Pons (tissue), 1 donor: Measurements from ENCODE around the gene NPAS1.
"Not testable (repeated sequence)": the region's sequence is repeated elsewhere in the genome, so short reads cannot be mapped to it uniquely, and the experiment has no call there.

ENCODE experiments used
- DNase-seq: peaks from one replicate; pipeline ENCODE4 v3.0.0-alpha.2; 2016; ENCODE audit warnings: low spot score

Gene NPAS1

GRCh38 chr19:47047272-47047762 lies 27.7 kb downstream of the NPAS1 start:
- DNase-seq: no peak

- DNase-seq: peak; percentile 93
Observed at GRCh38 chr19:47047763-47048405, 28.2 kb downstream of the NPAS1 start.

DNA sequence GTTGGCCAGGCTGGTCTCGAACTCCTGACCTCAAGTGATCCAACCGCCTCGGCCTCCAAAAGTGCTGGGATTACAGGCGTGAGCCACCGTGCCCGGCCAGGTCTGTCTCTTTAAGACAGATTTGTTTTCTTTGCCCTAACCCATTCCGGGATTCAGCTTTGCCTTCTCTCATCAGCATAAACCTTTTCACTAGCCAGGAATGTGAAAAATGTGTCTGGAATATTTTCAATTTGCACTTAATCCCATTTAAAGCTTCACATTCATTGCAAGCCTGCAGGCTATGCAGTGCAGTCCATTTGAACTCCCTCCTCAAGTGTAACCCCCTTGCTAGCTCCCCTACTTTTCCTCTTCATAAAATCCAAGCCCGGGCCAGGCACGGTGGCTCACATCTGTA lies 29.7 kb downstream of the NPAS1 start:
- DNase-seq: no peak

DNA sequence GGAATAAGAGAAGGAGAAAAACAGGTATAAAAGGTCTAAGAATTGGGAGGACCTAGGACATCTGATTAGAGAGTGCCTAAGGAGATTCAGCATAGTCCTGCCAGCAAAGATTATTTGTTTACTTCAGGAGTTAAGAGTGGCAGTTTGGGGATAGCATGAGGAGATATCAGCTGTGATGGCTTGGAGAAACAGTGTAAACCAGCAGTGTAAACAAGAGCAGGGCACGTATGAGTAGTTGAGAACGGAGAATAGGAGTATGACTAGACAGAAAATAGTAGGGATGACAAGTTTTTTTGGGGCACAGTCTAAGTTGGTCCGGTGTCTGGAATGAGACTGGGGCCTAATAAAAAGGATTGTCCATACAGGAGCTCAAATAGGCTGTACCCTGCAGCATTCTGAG lies 30.9 kb downstream of the NPAS1 start:
- not testable (repeated sequence) for DNase-seq

GRCh38 chr19:47056411-47056810 lies 36.8 kb downstream of the NPAS1 start:
- no peak for DNase-seq

DNA sequence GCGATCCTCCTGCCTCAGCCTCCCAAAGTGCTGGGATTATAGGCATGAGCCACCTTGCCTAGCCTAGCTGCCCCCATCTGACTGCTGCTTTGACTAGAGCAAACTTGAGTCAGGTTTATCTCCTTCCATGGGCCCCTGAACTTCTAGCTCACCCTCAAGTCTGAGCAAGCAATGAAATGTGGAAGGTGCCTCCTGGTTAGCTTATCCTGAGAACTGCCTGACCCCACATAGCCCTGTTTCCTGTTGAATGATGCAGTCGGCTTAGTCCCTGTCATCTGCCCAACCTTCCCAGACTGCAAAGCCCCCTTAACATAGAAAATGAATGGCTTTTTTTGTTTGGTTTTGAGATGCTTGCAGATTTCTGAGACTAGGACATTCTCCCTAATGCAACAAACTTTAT lies 37.7 kb downstream of the NPAS1 start:
- no peak for DNase-seq

DNA sequence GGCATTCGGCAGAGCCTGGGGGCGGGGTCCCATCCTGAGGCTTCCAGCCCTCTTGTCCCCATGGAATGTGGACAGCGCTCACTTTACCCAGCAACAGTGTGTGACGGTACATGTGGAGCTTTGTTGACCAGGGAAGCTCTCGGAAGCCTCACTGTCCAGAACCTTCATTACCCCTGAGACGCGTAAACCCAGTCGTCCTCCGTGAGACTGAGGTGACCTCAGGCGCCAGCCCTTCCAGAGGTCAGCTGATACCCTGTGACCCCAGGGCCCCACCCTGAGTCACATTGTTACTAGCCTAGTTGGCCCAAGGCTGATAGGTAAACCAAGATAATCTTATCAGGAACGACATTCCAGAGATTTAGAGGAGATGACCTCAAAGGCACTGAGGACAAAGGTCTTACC lies 39.0 kb downstream of the NPAS1 start:
- no peak for DNase-seq

DNA sequence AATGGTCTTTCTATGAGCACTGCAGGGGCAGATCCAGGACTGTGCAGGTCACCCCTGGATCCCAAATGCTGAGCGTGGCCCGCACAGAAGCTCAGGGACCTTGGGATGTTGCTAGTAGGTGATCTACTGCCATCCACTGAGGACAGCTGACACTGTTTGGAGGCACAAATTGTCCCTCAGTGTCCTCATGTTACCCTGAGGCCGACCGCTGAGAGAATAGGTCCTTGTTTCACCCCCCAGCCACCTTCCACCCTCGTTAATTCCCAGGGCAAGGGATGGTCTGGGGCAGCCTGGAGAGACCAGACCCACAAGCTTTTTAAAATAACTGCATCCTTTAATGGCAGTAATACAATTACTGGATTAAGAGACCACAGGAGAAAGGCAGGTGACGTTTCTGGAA lies 44.2 kb downstream of the NPAS1 start:
- DNase-seq: peak; percentile 28

GRCh38 chr19:47065242-47065641 lies 45.6 kb downstream of the NPAS1 start:
- DNase-seq: no peak

DNA sequence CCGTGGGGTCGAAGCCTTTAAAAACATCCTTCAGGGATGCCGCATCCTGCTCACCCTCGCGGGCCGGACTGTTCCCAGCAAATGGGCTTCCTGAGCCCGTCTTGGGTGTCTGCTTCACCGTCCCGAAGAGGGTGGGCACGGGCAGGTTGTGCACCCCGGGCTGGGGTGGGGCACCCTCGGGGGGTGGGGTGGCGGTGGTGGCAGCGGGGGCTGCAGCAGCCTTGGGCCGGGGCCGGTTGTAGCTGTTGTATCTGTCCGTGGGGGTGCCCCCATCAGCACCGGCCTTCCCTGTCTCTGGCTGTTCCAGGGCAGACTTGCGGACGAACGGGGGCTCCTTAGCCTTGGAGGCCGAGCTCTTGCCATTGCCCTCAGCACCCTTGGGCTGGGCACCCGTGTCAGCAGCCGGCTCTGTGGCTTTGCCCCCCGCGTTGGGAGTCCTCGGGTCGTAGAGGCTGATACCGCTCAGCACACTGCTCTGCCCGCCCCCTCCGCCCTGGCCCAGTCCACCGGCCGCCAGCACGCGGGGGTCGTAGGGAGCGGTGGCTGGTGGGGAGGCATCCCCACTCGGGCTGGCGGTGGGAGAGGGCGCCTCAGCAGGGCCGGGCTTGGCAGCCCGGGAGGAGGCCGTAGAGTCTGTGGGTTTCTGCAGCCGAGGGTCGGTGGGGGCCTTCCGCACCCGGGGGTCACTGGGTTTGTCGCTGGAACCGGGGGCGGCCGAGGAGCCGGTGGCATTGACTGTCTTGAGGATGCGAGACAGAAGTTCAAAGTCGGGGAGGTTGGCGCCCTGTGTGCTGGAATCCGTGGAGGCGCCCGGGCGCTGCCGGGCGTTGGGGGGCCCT lies 47.0 kb downstream of the NPAS1 start:
- DNase-seq: no peak

DNA sequence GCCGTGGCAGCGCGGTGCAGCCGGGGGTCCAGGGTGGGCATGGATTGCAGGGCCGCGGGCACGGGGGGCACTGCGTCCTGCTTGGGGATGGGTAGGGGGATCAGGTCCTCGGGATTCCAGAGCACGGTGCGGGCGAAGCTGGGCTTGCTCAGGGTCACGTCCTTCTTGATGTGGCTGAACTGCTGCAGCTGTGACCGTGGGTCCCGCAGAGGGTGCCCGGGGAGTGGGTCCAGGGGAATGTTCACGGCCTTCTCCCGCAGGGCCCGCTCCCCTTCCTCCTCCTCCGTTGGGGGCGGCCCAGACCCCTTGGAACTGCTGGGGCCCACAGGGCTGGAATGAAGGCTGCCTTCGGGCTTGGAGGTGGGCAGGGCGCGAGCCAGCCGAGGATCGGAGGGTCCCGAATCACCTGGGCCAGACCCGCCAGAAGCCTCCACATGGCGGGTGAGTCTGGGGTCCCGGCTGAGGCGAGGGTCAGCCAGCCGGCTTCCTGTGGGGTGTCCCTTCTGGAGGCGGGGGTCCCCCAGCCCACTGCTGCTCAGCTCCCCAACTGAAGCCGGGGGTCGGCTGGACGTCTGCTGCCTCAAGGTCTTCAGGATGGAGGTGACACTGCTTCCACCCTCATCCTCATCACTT lies 47.7 kb downstream of the NPAS1 start:
- DNase-seq: no peak

GRCh38 chr19:47068246-47068645 lies 48.6 kb downstream of the NPAS1 start:
- DNase-seq: no peak

GRCh38 chr19:47068876-47069406 lies 49.3 kb downstream of the NPAS1 start:
- no peak for DNase-seq

- no peak for DNase-seq
Observed at GRCh38 chr19:47069795-47070194, 50.2 kb downstream of the NPAS1 start.

GRCh38 chr19:47070756-47071155 lies 51.1 kb downstream of the NPAS1 start:
- DNase-seq: no peak

DNA sequence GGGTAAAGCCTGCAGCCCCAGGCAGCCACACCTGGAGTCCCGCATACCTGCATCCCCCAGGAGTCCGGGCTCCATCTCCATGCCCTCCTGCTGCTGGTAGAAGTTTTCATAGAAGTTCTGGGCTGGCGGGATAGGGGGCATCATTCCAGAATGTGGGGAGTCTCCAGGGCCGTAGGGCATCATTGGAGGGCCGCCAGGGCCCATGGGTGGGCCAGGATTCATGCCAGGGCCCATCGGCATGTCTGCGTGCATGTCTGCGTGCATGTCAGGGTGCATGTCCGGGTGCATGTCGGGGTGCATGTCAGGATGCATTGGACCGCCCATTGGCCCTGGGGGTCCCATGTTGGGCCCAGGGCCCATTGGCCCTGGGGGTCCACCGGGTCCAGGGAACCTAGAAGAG lies 52.1 kb downstream of the NPAS1 start:
- DNase-seq: no peak

DNA sequence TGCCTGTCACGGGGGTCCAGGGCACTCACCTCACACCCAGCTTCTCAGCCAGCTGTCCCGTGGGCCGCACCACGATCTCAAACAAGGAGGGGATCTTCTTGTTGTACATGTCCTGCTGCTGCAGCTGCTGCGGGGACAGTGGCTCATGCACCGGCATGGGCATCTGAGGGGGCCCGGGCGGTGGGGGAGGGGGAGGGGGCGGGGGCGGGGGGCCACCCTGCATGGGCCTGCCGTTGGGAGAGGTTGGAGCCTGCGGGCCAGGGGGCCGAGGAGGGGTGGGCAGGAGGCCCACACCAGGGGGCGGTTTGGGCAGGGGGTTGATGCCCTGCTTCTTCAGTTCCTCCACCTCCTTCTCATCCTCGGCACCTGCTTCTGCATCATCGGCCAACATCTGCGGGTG lies 52.7 kb downstream of the NPAS1 start:
- no peak for DNase-seq

DNA sequence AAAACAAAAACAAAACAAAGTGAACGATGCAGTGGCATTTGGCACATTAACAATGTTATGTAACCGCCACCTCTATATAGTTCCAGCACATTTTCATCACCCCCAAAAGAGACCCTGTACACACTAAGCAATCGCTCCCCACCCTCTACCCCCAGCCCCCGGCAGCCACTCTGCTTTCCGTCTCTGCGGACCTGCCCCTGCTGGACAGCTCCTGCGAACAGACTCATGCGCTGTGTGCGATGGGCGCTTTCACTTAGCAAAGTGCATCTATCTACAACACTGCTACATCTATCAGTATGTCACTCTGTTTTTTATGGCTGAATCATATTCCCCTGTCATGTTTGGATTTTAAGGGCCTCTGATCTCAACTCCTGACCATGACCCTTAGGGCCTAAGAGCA lies 53.9 kb downstream of the NPAS1 start:
- no peak for DNase-seq

DNA sequence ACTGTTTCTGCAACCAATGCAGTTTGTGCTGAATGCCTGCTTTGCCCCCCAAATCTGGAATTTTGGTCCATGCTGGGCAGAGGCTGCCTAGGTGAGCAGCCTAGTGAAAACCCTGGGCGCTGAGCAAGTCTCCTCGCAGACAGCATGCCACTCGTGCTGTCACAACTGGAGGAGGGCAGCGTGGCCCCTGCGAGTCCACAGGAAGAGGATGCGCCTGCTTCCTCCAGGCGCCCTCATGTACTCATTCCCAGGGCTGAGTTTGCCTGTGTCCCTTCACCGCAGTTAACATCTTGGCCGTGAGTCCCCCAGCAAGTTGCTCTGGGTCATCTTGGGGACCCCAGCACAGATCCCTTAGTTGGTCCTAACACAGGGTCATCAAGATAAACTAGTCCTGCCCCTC lies 55.0 kb downstream of the NPAS1 start:
- DNase-seq: no peak

GRCh38 chr19:47075179-47075810 lies 55.7 kb downstream of the NPAS1 start:
- DNase-seq: no peak

- DNase-seq: no peak
Observed at GRCh38 chr19:47075941-47076340, 56.3 kb downstream of the NPAS1 start.

DNA sequence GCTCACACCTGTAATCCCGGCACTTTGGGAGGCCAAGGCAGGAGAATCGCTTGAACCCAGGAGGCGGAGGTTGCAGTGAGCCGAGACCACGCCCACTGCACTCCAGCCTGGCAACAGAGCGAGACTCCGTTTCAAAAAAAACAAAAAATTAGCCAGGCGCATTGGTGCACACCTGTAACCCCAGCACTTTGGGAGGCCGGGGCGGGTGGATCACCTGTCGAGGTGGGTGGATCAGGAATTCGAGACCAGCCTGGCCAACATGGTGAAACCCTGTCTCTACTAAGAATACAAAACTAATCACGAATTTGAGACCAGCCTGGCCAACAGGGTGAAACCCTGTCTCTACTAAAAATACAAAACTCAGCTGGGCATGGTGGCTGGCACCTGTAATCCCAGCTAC lies 58.7 kb downstream of the NPAS1 start:
- DNase-seq: not testable (repeated sequence)
